GM19099 (cell line): Measurements from ENCODE around the gene FGF18.

ENCODE experiments used
- POLR2A ChIP-seq: IDR thresholded peaks from 3 replicates; pipeline ENCODE4 v1.6.1; 2011; ENCODE audit warnings: low read depth; ENCODE audit not compliant: insufficient read length; ENCODE audit errors: extremely low read depth

Gene FGF18, protein sequence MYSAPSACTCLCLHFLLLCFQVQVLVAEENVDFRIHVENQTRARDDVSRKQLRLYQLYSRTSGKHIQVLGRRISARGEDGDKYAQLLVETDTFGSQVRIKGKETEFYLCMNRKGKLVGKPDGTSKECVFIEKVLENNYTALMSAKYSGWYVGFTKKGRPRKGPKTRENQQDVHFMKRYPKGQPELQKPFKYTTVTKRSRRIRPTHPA

DNA sequence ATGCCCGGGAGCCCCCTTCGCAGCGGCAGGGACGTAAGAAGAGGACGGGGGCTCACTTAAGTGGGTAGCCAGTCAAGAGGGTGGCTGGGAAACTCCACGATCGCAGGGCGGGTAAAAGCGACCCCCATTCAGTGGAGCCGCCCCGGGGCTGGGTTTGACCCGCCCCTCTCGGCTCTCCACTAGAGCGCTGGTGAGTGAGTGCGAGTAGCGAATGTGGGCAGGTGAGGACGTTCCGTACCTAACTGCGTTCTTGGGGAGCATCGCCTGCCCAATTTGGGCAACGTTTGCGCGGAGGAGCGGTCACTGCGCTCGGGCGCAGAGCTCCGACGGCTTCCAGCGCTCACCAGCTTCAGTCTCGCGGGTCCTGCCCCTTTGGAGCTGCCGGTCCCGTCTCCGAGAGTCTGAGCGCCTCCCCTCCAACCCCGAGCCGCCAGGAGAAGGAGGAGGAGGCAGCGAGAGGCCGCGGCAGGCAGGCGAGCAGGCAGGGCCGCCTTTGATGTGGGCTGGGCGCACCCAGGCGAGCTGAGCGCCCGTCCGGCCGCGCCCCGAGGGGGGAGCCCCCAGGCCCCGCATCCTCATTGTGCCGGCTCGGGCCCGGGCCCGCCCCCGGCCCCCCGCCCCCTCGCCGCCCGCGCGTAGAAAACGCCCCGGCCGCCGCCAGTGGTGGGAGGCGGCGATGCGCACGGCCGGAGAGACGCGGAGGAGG lies at the start of gene FGF18:
FGF18 (plus strand) TSS at position 666 of the 706 bp plus-strand sequence. CDS start 553 bp downstream, outside the sequence.
- no peak for TF ChIP-seq POLR2A

DNA sequence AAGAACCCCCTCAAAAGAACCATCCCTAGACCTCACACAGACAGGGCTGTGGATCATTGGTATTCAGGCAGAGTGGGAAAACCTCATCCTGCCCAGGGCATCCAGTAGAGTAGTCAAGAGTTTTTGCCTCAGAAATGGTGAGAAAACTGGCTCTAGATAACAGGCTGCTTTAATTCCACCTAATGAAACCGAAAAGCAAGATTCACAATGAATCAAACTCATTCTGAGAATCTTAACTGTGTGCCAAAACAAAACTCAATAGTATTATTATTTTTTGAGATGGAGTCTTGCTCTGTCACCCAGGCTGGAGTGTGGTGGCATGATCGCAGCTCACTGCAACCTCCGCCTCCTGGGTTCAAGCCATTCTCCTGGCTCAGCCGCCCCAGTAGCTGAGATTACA lies 49.5 kb upstream of the FGF18 start:
- no peak for TF ChIP-seq POLR2A

DNA sequence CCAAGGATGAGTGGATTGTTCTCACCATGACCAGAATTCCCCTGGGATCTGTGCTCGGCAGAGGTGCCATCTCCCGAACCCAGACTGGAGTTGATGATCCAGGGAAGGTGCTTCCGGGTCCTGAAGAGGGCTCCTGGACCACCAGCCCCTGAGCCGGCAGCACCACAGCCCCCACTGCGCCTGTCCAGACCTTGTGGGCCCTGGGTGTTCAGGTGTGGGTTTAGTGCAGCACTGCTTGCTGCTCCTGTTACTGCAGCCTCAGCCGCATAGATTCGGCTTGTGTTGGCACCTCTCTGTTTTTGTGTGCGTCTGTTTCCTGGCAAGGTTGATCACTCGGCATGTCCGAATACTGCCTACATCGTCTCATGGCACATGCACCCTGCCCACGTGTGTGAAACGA lies 48.1 kb upstream of the FGF18 start:
- TF ChIP-seq POLR2A = no peak

DNA sequence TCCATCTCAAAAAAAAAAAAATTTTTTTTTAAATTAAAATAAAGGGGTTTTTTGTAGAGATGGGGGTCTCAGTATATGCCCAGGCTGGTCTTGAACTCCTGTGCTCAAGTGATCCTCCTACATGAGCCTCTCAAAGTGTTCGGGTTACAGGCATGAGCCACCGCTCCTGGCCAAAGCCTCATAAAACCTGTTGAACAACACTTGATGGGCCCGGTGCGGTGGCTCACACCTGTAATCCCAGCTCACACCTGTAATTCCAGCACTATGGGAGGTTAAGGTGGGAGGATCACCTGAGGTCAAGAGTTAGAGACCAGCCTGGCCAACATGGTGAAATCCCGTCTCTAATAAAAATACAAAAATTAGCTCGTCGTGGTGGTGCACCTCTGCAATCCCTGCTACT lies 39.5 kb upstream of the FGF18 start:
- TF ChIP-seq POLR2A = no peak

DNA sequence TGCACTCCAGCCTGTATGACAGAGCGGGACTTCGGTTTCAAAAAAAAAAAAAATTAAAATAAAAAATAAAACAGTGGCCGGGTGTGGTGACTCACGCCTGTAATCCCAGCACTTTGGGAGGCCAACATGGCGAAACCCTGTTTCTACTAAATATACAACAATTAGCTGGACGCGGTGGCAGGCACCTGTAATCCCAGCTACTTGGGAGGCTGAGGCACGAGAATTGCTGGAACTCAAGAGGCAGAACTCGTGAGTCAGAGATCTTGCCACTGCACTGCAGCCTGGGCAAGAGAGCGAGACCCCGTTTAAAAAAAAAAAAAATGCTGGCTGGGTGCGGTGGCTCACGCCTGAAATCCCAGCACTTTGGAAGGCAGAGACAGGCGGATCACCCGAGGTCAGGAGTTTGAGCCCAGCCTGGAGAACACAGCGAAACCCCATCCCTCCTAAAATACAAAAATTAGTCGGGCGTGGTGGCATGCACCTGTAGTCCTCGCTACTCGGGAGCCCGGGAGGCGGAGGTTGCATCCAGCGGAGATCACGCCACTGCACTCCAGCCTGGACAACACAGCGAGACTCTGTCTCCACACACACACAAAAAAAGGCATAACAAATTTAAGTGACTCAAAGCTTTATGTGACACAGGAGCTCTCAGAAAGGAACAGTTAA lies 33.3 kb upstream of the FGF18 start:
- no peak for TF ChIP-seq POLR2A

DNA sequence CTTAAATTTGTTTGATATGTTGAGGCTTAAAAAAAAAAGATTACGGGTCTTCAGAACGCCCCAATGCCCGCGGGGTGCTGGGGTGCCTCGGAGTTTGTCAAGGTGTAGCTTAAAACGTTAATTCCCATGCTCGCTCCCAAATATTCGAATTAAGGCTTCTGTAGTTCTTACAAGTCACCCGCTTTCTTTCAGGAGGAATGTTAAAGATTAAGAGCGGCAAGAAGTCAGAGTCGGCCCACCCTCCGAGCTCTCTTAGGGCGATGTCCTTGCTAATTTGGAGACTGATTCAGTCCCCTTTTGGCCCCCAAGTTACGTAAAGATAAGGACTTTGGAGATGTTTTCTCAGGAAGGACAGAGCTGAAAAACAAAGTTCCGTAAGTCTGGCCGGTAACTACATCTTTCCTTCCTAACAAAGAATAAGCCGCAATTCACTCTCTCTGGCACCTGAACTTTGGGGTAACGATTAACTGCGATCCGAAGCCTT lies 32.5 kb upstream of the FGF18 start:
- no peak for TF ChIP-seq POLR2A

DNA sequence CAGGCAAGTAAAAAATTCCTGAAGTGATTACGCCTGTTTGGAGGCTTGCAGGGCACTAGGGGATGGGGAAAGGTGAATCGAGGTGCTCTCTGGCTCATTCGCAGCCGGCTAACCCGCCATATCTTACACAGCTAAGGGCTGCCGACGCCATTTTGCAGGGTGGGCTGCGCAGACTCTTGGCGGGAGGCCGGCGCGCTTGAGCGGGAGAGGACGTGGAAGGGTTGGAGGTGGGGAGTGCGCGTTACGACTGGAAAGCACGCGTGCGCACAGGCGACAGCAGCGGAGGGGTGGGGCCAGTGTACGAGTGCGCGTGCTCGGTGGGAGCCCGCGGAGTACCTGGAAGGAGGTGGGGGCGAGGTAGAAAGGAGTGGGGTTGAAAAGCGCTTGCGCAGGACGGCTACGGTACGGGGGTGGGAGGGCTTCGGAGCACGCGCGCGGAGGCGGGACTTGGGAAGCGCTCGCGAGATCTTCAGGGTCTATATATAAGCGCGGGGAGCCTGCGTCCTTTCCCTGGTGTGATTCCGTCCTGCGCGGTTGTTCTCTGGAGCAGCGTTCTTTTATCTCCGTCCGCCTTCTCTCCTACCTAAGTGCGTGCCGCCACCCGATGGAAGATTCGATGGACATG lies 32.0 kb upstream of the FGF18 start, which contains the start of gene NPM1:
NPM1 (plus strand) TSS at position 505 of the 625 bp plus-strand sequence; CDS start at position 605, 100 bp downstream.
- TF ChIP-seq POLR2A = peak; percentile 98

DNA sequence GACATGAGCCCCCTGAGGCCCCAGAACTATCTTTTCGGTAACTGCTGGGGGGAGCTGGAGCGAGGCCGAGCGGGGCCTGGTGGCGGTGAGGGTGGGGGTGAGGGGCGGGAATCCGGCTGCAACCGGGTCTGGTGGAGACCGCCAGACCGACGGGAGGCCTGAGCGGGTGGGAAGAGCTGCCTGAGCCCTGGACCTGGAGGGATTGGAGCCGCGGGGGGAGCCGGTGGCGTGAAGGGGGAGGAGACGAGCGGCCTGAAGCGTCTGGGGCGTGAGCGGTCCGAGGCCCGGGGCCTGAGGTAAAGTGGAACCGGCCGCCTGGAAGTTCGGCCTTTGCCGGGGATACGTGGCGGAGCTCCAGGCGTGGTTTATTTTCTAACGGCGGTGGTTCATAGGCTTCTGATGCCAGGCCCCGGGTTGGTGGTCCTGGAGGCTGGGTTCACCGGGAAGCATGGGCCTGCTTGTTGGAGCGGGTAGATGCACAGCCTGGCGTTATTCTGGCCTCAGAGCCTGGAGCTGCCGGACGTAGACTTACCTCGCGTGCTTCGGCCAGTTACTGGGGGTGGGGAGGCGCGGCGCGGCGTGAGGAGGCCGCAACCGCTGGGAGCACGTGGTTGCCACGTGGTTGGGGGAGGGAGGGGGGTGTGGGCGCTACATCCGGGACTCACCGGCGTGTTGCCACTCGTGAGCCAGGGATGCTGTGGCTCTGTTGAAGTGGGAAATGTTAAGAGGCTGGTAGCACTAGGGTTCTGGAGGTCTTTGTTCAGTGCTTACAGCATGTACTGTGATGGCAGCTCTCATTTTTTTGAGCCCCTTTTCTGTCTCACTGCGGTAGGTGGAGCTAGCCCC lies 31.3 kb upstream of the FGF18 start:
- peak; percentile 47 for TF ChIP-seq POLR2A

DNA sequence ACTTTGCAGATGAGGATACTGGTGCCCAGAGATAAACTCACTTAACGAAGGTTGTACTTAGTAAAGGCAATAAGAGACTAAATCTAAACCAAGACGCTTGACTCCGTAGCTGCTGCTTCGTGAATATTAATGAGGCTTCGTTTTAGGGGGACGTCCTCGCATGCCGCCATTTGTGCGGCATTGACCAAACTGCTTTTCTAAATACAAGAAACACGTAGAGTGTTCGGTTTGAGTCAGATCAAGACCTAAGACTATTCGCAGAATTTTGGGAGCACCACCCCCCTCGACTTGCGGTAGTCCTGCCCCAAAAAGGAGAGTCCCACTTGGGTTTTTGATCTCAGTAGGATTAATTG lies 30.7 kb upstream of the FGF18 start:
- no peak for TF ChIP-seq POLR2A

DNA sequence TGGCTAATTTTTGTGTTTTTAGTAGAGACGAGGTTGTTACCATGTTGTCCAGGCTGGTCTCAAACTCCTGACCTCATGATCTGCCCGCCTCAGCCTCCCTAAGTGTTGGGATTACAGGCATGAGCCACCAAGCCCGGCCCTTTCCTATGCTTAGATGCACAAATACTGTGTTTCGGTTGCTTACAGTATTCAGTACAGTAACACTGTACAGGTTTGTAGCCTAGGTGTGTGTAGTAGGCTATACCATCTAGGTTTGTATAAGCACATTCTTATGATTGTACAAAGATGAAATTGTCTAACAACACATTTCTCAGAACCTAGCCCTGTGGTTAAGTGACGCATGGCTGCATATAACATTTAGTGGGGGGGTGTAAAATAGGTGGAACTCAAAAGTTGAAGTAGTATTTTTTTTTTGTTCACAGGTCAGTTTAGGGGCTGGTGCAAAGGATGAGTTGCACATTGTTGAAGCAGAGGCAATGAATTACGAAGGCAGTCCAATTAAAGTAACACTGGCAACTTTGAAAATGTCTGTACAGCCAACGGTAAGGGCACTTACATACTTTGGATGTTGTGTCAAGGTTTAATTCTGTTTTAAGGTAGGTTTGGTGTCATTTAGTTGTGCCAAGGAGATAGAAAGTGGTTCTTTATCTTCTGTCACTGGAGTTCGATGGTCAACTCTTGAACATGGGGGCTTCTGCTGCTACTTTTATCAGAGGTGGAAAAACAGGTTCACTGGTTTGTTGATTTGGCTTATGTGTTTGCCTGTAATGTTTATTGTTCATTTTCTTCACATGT lies 28.4 kb upstream of the FGF18 start:
- TF ChIP-seq POLR2A = no peak

DNA sequence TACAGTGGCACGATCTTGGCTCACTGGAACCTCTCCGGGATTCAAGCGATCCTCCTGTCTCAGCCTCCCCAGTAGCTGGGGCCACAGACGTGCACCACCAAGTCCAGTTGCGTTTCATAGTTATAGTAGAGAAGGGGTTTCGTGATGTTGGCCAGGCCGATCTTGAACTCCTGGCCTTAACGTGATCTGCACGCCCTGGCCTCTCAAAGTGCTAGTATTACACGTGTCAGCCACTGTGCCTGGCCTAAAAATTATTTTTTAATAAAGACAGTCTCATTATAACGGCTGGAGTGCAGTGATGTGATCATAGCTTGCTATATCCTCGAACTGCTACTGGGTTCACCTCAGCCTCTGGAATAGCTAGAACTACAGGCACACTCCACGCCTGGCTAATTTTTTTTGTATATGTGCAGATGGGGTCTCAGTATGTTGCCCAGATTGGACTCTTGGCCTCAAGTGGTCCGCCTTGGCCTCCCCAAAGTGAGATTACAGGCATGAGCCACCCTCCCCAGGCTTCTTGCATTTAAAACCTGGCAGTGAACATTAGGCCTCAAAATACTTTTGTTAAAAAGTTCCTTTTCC lies 27.4 kb upstream of the FGF18 start:
- no peak for TF ChIP-seq POLR2A

DNA sequence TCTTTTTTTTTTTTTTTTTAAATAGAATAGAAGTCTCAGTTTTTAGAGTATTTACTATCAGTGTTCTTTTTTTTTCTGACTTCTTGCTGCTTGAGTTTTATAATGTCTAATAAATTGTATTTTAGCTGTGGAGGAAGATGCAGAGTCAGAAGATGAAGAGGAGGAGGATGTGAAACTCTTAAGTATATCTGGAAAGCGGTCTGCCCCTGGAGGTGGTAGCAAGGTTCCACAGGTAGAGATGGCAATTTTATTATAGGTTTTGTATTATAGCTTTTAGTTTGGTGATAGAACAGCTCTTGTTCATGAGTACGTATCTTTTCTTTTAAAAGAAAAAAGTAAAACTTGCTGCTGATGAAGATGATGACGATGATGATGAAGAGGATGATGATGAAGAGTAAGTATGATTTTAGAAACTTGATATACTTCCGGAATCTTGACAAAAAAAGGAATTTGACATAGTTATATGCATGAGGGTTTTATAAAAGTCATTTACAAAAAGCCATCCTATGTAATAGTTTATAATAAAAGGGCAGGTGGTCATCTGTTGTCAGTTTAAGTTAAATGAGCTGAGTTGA lies 26.8 kb upstream of the FGF18 start:
- TF ChIP-seq POLR2A = no peak

DNA sequence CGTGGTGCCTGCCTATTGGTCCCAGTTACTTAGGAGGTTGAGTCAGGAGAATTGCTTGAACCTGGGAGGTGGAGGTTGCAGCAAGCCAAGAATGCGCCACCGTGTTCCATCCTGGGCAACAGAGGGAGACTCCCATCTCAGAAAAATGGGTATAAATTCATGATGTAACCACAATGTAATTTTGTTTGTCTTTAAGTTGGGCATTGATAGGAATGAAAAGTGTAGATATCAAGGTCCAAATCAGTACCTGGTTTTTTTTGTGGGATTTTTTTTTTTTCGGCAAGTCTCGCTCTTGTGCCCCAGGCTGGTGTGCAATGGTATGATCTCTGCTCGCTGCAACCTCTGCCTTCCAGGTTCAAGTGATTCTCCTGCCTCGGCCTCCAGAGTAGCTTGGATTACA lies 24.4 kb upstream of the FGF18 start:
- TF ChIP-seq POLR2A = no peak
